H1 (cell line): ENCODE data around the gene EPHA5. TPM values are rescaled to one million over a fixed set of nuclear protein-coding genes. Genes with fewer than 3 reads are reported as not detected.

Experiments
- CTCF ChIA-PET: fragments of 300-600 bp; sonication (Branson Sonifier 250); formaldehyde crosslinking; loops from one replicate; lab custom pipeline; 2021; ENCODE audit not compliant: partially characterized antibody; lab: Charles Lee
- POLR2A ChIA-PET: fragments of 300-600 bp; sonication (Branson Sonifier 250); formaldehyde crosslinking; loops from one replicate; lab custom pipeline; 2021; ENCODE audit warnings: inconsistent platforms; ENCODE audit not compliant: partially characterized antibody; lab: Charles Lee
- DNase-seq, 2 experiments: peaks; one replicate each; pipeline versions ENCODE4 v3.0.0 to v3.0.0-alpha.2; 2010 to 2022; ENCODE audit warnings: low spot score in 2 of 2, low read depth in 1 of 2, mixed read lengths in 1 of 2
- FAIRE-seq: peaks from 2 replicates; lab custom pipeline; 2011; peaks lifted over from hg19 to GRCh38; lab: Jason Lieb, UNC
- H2AFZ ChIP-seq: 2 replicates; pipeline ENCODE4 v1.8.1; 2012; ENCODE audit warnings: low read length, inconsistent platforms
- H2AK5ac ChIP-seq: 2 replicates; pipeline ENCODE4 v1.6.1; 2013; ENCODE audit warnings: low read depth, low read length
- H2BK120ac ChIP-seq: replicated peaks from 2 replicates; pipeline ENCODE3; 2013; ENCODE audit warnings: low read depth, low read length, inconsistent platforms
- H2BK12ac ChIP-seq: 2 replicates; pipeline ENCODE4 v1.6.1; 2013; ENCODE audit warnings: low read depth, low read length
- H2BK15ac ChIP-seq: 2 replicates; pipeline ENCODE4 v1.6.1; 2013; ENCODE audit warnings: low read length
- H2BK20ac ChIP-seq: 2 replicates; pipeline ENCODE4 v1.6.1; 2013; ENCODE audit warnings: low read length
- H2BK5ac ChIP-seq: 2 replicates; pipeline ENCODE4 v1.6.1; 2013; ENCODE audit warnings: low read depth, low read length
- H3K14ac ChIP-seq: 2 replicates; pipeline ENCODE4 v1.6.1; 2013; ENCODE audit warnings: inconsistent platforms; ENCODE audit not compliant: insufficient read length
- H3K18ac ChIP-seq: 2 replicates; pipeline ENCODE4 v1.6.1; 2013; ENCODE audit warnings: low read length; ENCODE audit errors: extremely low read depth
- H3K23ac ChIP-seq: 2 replicates; pipeline ENCODE4 v1.6.1; 2013; ENCODE audit warnings: inconsistent platforms; ENCODE audit not compliant: insufficient read length
- H3K23me2 ChIP-seq: 2 replicates; pipeline ENCODE4 v1.6.1; 2013; ENCODE audit warnings: low read depth, low read length
- H3K27ac ChIP-seq: 2 replicates; pipeline ENCODE4 v1.6.1; 2011; ENCODE audit warnings: low read depth, low read length, inconsistent platforms
- H3K27me3 ChIP-seq, 4 experiments: replicated peaks in 1 of 4; 1 replicate in 1 of 4; 2 replicates in 3 of 4; pipeline versions ENCODE4 v1.6.1 to v1.8.1; 2011 to 2013; ENCODE audit warnings: low read length in 3 of 4, mild to moderate bottlenecking in 3 of 4, inconsistent platforms in 2 of 4, mixed read lengths in 2 of 4, moderate library complexity in 1 of 4; ENCODE audit not compliant: control insufficient read depth in 3 of 4, insufficient read depth in 3 of 4; ENCODE audit errors: extremely low read depth in 1 of 4
- H3K36me3 ChIP-seq, 4 experiments: 2 replicates each; pipeline versions ENCODE4 v1.6.1 to v1.8.1; 2011 to 2013; ENCODE audit warnings: mild to moderate bottlenecking in 4 of 4, low read length in 3 of 4, moderate library complexity in 2 of 4, control low read depth in 1 of 4, inconsistent platforms in 1 of 4; ENCODE audit not compliant: insufficient read depth in 4 of 4, control insufficient read depth in 2 of 4
- H3K4ac ChIP-seq: replicated peaks from 2 replicates; pipeline ENCODE3; 2013; ENCODE audit warnings: low read length, low read depth, mixed read lengths, inconsistent platforms; ENCODE audit not compliant: insufficient read length
- H3K4me1 ChIP-seq, 4 experiments: replicated peaks in 1 of 4; 1 replicate in 1 of 4; 2 replicates in 3 of 4; pipeline versions ENCODE4 v1.6.1 to v1.8.1; 2011 to 2013; ENCODE audit warnings: low read length in 3 of 4, inconsistent platforms in 2 of 4, mixed read lengths in 1 of 4; ENCODE audit not compliant: insufficient read depth in 4 of 4, control insufficient read depth in 3 of 4
- H3K4me2 ChIP-seq, 2 experiments: 2 replicates each; pipeline versions ENCODE4 v1.6.1 to v1.8.1; 2011 to 2013; ENCODE audit warnings: low read depth in 2 of 2, low read length in 2 of 2, control low read depth in 1 of 2, inconsistent platforms in 1 of 2, mild to moderate bottlenecking in 1 of 2; ENCODE audit not compliant: insufficient read depth in 1 of 2
- H3K4me3 ChIP-seq, 4 experiments: fragments of 200-600, 300-600 bp in 1 of 4; sonication (generic), shearing (Covaris generic), sonication (Bioruptor Twin) in 1 of 4; 2 replicates each; pipeline versions ENCODE4 v1.5.1 to v1.8.1; 2011 to 2016; ENCODE audit warnings: low read length in 4 of 4, low read depth in 3 of 4, control low read depth in 2 of 4, inconsistent platforms in 2 of 4, mild to moderate bottlenecking in 2 of 4, mixed read lengths in 1 of 4, moderate library complexity in 1 of 4; ENCODE audit not compliant: insufficient read depth in 2 of 4; ENCODE audit errors: extremely low read depth in 1 of 4
- H3K56ac ChIP-seq: replicated peaks from 2 replicates; pipeline ENCODE3; 2013; ENCODE audit warnings: low read depth, mild to moderate bottlenecking, mixed read lengths, low read length, inconsistent platforms; ENCODE audit not compliant: insufficient read length
- H3K79me1 ChIP-seq: 2 replicates; pipeline ENCODE4 v1.6.1; 2013; ENCODE audit warnings: low read depth, low read length, control low read depth
- H3K79me2 ChIP-seq, 2 experiments: 2 replicates each; pipeline versions ENCODE4 v1.6.1 to v1.8.1; 2012 to 2013; ENCODE audit warnings: low read length in 2 of 2, mild to moderate bottlenecking in 2 of 2, inconsistent platforms in 1 of 2; ENCODE audit not compliant: insufficient read depth in 2 of 2, control insufficient read depth in 1 of 2
- H3K9ac ChIP-seq, 4 experiments: replicated peaks in 1 of 4; 1 replicate in 1 of 4; 2 replicates in 3 of 4; pipeline versions ENCODE4 v1.6.1 to v1.8.1; 2011 to 2013; ENCODE audit warnings: low read depth in 3 of 4, low read length in 3 of 4, control low read depth in 2 of 4, mild to moderate bottlenecking in 2 of 4, moderate library complexity in 2 of 4, inconsistent platforms in 1 of 4; ENCODE audit errors: extremely low read depth in 1 of 4
- H3K9me3 ChIP-seq, 2 experiments: 2 replicates each; pipeline versions ENCODE4 v1.6.1 to v1.8.1; 2012 to 2013; ENCODE audit warnings: mild to moderate bottlenecking in 2 of 2, moderate library complexity in 2 of 2, control low read depth in 1 of 2, inconsistent platforms in 1 of 2, low read depth in 1 of 2, low read length in 1 of 2, mixed read lengths in 1 of 2; ENCODE audit not compliant: insufficient read depth in 2 of 2
- H4K20me1 ChIP-seq, 2 experiments: replicated peaks in 1 of 2; 2 replicates each; pipeline versions ENCODE3 to v1.8.1; 2011 to 2013; ENCODE audit warnings: inconsistent platforms in 2 of 2, low read length in 2 of 2, mild to moderate bottlenecking in 1 of 2; ENCODE audit not compliant: insufficient read depth in 2 of 2, control insufficient read depth in 1 of 2
- H4K5ac ChIP-seq: 2 replicates; pipeline ENCODE4 v1.6.1; 2013; ENCODE audit warnings: low read length, low read depth, mixed read lengths, inconsistent platforms; ENCODE audit not compliant: insufficient read length
- H4K8ac ChIP-seq: 2 replicates; pipeline ENCODE4 v1.8.0; 2013; ENCODE audit warnings: mild to moderate bottlenecking, moderate library complexity, low read length, inconsistent platforms; ENCODE audit not compliant: insufficient read depth; ENCODE audit errors: extremely low read depth
- H4K91ac ChIP-seq: replicated peaks from 2 replicates; pipeline ENCODE3; 2013; ENCODE audit warnings: low read length, mixed read lengths, inconsistent platforms; ENCODE audit not compliant: insufficient read length
- BACH1 ChIP-seq: IDR thresholded peaks from 2 replicates; pipeline ENCODE4 v1.6.1; 2012; ENCODE audit warnings: low read length, improper control_type of control experiment
- WGBS, 2 experiments: shearing (Covaris generic) in 1 of 2; methylation state at CpG; one replicate each; pipeline versions ENCODE4 v1.1.6 to v1.1.7; 2013 to 2015; ENCODE audit warnings: low lambda C conversion rate in 2 of 2, mixed read lengths in 2 of 2, inconsistent platforms in 1 of 2, low coverage in 1 of 2, missing lambda C conversion rate in 1 of 2; ENCODE audit not compliant: insufficient replicate concordance in 2 of 2, insufficient coverage in 1 of 2, insufficient read length in 1 of 2; ENCODE audit errors: extremely low coverage in 1 of 2, missing lambda C conversion rate in 1 of 2; 5-methylcytosine and 5-hydroxymethylcytosine counted together
- polyA plus RNA-seq, 7 experiments: library from polyadenylated mRNA; depleted of rRNA in 3 of 7; stranded (reverse) in 5 of 7; unstranded in 2 of 7; fragments of >200 nt in 5 of 7; fragments of 200-250 nt in 2 of 7; gene quantifications; 1 replicate in 5 of 7; 2 replicates in 1 of 7; 4 replicates in 1 of 7; pipeline versions ENCODE4 v1.2.1 to v1.2.3, GENCODE V29; 2011 to 2013; ENCODE audit warnings: missing spikeins in 2 of 7, mixed read lengths in 2 of 7
- total RNA-seq: library from RNA; stranded (reverse); fragmentation: NEBNext Ultra II Directional; extraction: Animal tissue kit (Norgen Biotek cat#: 25700); gene quantifications from 2 replicates; pipeline ENCODE4 v1.2.1, GENCODE V29; 2021

Gene EPHA5
- total and polyA plus RNA-seq, 2 of the 8 experiments (the other 6 are each of a cell fraction or from before 2014, with no cell fraction given): 0.03 to 0.11 TPM

- Histone ChIP-seq H2BK20ac (no peak overlapping the region), H3K23me2 (no peaks in the 10 kb centered on the region; the same call in 1 of the 2 replicates), H3K56ac (no peak overlapping the region), H2BK5ac (no peak overlapping the region), H2BK120ac (no peak overlapping the region), H3K4me2 (no peak overlapping the region), H3K4me3 (no peak overlapping the region), H3K9me3 (no peaks in the 10 kb centered on the region), H4K20me1 (no peaks in the 10 kb centered on the region), H4K91ac (no peak overlapping the region), H2AFZ (no peak overlapping the region), H3K23ac (no peak overlapping the region), H3K36me3 (no peaks in the 10 kb centered on the region), H3K27me3 (no peaks in the 10 kb centered on the region), H4K8ac (no peak overlapping the region), H3K18ac (no peak overlapping the region), H3K79me1 (no peaks in the 10 kb centered on the region), H4K5ac (no peak overlapping the region), H2AK5ac (no peak overlapping the region), H3K14ac (no peak overlapping the region), H3K79me2 (no peaks in the 10 kb centered on the region), H3K4ac (no peak overlapping the region), H3K4me1 (peaks cover 0 to 2% (median under 1%) of the 10 kb centered on the region in 4 experiments; a peak in 3 of 7 replicates), H3K9ac (no peak overlapping the region), H2BK15ac (no peak overlapping the region), H2BK12ac (no peak overlapping the region), H3K27ac (no peak overlapping the region)
- WGBS, 2 experiments: 86% methylated on average over 1 of the region's 1 CpG; no CpG with 5 or more reads in 1 of the 2 experiments
- no peak for FAIRE-seq
- ChIA-PET CTCF (no interaction called here), POLR2A (no interaction called here)
- no peak for DNase-seq
- TF ChIP-seq BACH1: no peak
Measured at GRCh38 chr4:65597697-65598096, 72.6 kb downstream of the EPHA5 start.
